ENCODE data around the gene CD96. TPM values are rescaled to one million over a fixed set of nuclear protein-coding genes. Genes with fewer than 3 reads are reported as not detected.

The CD96 gene
- total RNA-seq, 1 experiment from 2014 or later = 0.59 TPM

DNA sequence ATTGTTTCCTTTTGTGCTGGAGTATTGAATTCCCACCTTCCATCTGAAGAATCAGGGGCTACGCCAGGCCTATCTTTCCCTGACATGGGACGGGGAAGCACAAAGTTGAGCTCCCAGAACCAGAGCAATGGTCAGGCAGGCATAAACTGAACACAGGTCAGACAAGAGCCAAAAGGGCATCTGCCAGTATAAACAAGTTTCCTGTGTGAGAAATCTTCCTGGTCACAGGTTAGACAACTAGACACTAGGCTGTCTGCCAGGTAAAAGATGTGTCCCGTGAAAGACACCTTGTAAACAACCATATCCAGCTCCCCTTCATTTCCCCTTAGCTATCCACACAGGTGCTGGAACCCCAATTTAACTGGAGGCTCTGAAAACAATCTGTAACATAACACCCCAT lies 44.0 kb upstream of the CD96 start:
- H3K4me1 Mint-ChIP-seq (ENCODE audit: low read depth, unreplicated experiment) = no peaks in the 10 kb centered on the region
- no peaks in the 10 kb centered on the region for H3K9me3 ChIP-seq
- POLR2A ChIA-PET = no interaction called here
- CTCF ChIA-PET = no interaction called here
- no peaks in the 10 kb centered on the region for H3K36me3 Mint-ChIP-seq (ENCODE audit: insufficient read depth, unreplicated experiment)
- no peaks in the 10 kb centered on the region for H3K27me3 ChIP-seq (replicated peaks; ENCODE audit: control insufficient read depth, insufficient read depth, low read length)
- BruUV-seq (replicated peaks) = no TSS peak
- no peak overlapping the region for H3K4me3 ChIP-seq (ENCODE audit: low read depth, low read length)
- no peak for DNase-seq
- TF ChIP-seq CTCF (IDR thresholded peaks at IDR 0.05; ENCODE audit: insufficient read depth in 1 of 2, low read depth in 1 of 2, low read length in 1 of 2, severe bottlenecking in 1 of 2, unreplicated experiment in 1 of 2) = no peak
- H3K4me1 ChIP-seq = no peaks in the 10 kb centered on the region
- H3K36me3 ChIP-seq (ENCODE audit: control insufficient read depth, insufficient read depth, low read length) = no peaks in the 10 kb centered on the region
- H3K4me3 Mint-ChIP-seq (ENCODE audit: unreplicated experiment) = no peak overlapping the region
- H3K27me3 Mint-ChIP-seq (ENCODE audit: insufficient read depth, unreplicated experiment) = no peaks in the 10 kb centered on the region
- intact Hi-C loops (cut with micrococcal nuclease; ENCODE audit: unreplicated experiment) = no loop called here
- no peaks in the 10 kb centered on the region for H3K9me3 Mint-ChIP-seq (ENCODE audit: unreplicated experiment)
- no peak overlapping the region for H3K27ac Mint-ChIP-seq (ENCODE audit: unreplicated experiment)

DNA sequence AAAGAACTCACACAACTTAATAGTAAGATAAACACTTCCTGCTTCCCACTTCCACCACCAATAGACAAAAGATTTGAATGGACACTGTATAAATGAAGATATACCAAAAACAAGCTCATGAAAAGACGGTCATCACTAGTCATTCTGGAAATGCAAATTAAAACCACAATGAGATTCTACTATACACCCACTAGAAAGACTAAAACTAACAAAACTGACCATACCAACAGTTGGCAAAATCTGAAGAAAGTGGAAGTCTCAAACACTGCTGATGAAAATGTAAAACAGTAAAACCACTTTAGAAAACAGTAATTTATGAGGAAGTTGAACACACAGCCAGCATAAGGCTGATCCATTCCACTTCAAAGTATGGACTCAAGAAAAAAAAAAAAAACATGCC lies 35.6 kb upstream of the CD96 start:
- CTCF ChIA-PET = no interaction called here
- no TSS peak for BruUV-seq (replicated peaks)

GRCh38 chr3:111509308-111509707 lies 32.7 kb upstream of the CD96 start:
- no peak for TF ChIP-seq CTCF (IDR thresholded peaks at IDR 0.05; ENCODE audit: insufficient read depth in 1 of 2, low read depth in 1 of 2, low read length in 1 of 2, severe bottlenecking in 1 of 2, unreplicated experiment in 1 of 2)
- BruUV-seq (replicated peaks) = no TSS peak
- DNase-seq = no peak
- Mint-ChIP-seq H3K36me3 (ENCODE audit: insufficient read depth, unreplicated experiment) (no peaks in the 10 kb centered on the region), H3K4me3 (ENCODE audit: unreplicated experiment) (no peak overlapping the region), H3K9me3 (ENCODE audit: unreplicated experiment) (no peaks in the 10 kb centered on the region), H3K4me1 (ENCODE audit: low read depth, unreplicated experiment) (no peaks in the 10 kb centered on the region), H3K27me3 (ENCODE audit: insufficient read depth, unreplicated experiment) (no peaks in the 10 kb centered on the region), H3K27ac (ENCODE audit: unreplicated experiment) (no peak overlapping the region)
- ChIA-PET CTCF (no interaction called here), POLR2A (no interaction called here)
- Histone ChIP-seq H3K4me1 (no peaks in the 10 kb centered on the region), H3K27me3 (replicated peaks; ENCODE audit: control insufficient read depth, insufficient read depth, low read length) (no peaks in the 10 kb centered on the region), H3K36me3 (ENCODE audit: control insufficient read depth, insufficient read depth, low read length) (no peaks in the 10 kb centered on the region), H3K4me3 (ENCODE audit: low read depth, low read length) (no peak overlapping the region), H3K9me3 (no peaks in the 10 kb centered on the region)
- intact Hi-C loops (cut with micrococcal nuclease; ENCODE audit: unreplicated experiment) = no loop called here

More for the DNA sequence above, 35.6 kb upstream of the CD96 start:
- Mint-ChIP-seq H3K36me3 (ENCODE audit: insufficient read depth, unreplicated experiment) (no peaks in the 10 kb centered on the region), H3K9me3 (ENCODE audit: unreplicated experiment) (no peaks in the 10 kb centered on the region), H3K27ac (ENCODE audit: unreplicated experiment) (no peak overlapping the region), H3K27me3 (ENCODE audit: insufficient read depth, unreplicated experiment) (no peaks in the 10 kb centered on the region), H3K4me3 (ENCODE audit: unreplicated experiment) (no peak overlapping the region), H3K4me1 (ENCODE audit: low read depth, unreplicated experiment) (no peaks in the 10 kb centered on the region)
- DNase-seq = no peak
- POLR2A ChIA-PET = no interaction called here
- Histone ChIP-seq H3K4me3 (ENCODE audit: low read depth, low read length) (no peak overlapping the region), H3K27me3 (replicated peaks; ENCODE audit: control insufficient read depth, insufficient read depth, low read length) (no peaks in the 10 kb centered on the region), H3K4me1 (no peaks in the 10 kb centered on the region), H3K36me3 (ENCODE audit: control insufficient read depth, insufficient read depth, low read length) (no peaks in the 10 kb centered on the region), H3K9me3 (no peaks in the 10 kb centered on the region)
- intact Hi-C loops (cut with micrococcal nuclease; ENCODE audit: unreplicated experiment) = no loop called here
- no peak for TF ChIP-seq CTCF (IDR thresholded peaks at IDR 0.05; ENCODE audit: insufficient read depth in 1 of 2, low read depth in 1 of 2, low read length in 1 of 2, severe bottlenecking in 1 of 2, unreplicated experiment in 1 of 2)
